A549 treated with ZK216348 at 1 μM for 4 hours (cell line): Measurements from ENCODE around the gene OR2J3. TPM values are rescaled to one million over a fixed set of nuclear protein-coding genes. Genes with fewer than 3 reads are reported as not detected.

Experiments used
- total RNA-seq: library from RNA; stranded (reverse); fragments of 200-300 nt; extraction: Qiagen RNA extraction; gene quantifications from 5 replicates; pipeline ENCODE4 v1.2.3, GENCODE V29; 2022; ENCODE audit warnings: low read depth

Gene OR2J3
- total RNA-seq: not detected in 5 replicates

GRCh38 chr6:29107758-29108157 lies at the start of gene OR2J3:
Gene OR2J3, plus strand, starts transcription at chr6:29108058. Its CDS starts 3,833 bp downstream, at chr6:29111891.

GRCh38 chr6:29087213-29087612 lies 20.6 kb upstream of the OR2J3 start, which contains the start of gene OR2B3:
Gene OR2B3, minus strand, starts transcription at chr6:29087313. Its CDS starts 65 bp downstream, at chr6:29087248.

GRCh38 chr6:29099190-29099589 lies 8.7 kb upstream of the OR2J3 start, which contains the start of gene OR2J1:
Gene OR2J1, plus strand, starts transcription at chr6:29099490. Its CDS starts 1,453 bp downstream, at chr6:29100943.

Other genes with a start within 250 kb of the OR2J3 start
- gene TRIM27, start 184.1 kb upstream of the OR2J3 start, total RNA-seq: 34.4 to 47.3 TPM (median 46.3 TPM) in 5 replicates
- 0.14 to 0.42 TPM (median 0.23 TPM) in 4 of 5 replicates, not detected in the other for gene ZNF311, start 102.7 kb upstream of the OR2J3 start, total RNA-seq
- gene OR2W1, start 62.9 kb upstream of the OR2J3 start, total RNA-seq: not detected in 5 replicates
- not detected in 5 replicates for gene OR2B3, start 20.7 kb upstream of the OR2J3 start, total RNA-seq
- not detected in 5 replicates for gene OR2J1, start 8.6 kb upstream of the OR2J3 start, total RNA-seq
- not detected in 5 replicates for gene OR2J2, start 62.8 kb downstream of the OR2J3 start, total RNA-seq
- not detected in 5 replicates for gene OR14J1, start 193.6 kb downstream of the OR2J3 start, total RNA-seq